MV-4-11 (cell line): Measurements from ENCODE around the gene SLC35F5.
"Not testable (repeated sequence)": the region's sequence is repeated elsewhere in the genome, so short reads cannot be mapped to it uniquely, and the experiment has no call there.

Experiments used
- DNase-seq: peaks from one replicate; lab custom pipeline; 2025; lab: John Stamatoyannopoulos, UW

The SLC35F5 gene

DNA sequence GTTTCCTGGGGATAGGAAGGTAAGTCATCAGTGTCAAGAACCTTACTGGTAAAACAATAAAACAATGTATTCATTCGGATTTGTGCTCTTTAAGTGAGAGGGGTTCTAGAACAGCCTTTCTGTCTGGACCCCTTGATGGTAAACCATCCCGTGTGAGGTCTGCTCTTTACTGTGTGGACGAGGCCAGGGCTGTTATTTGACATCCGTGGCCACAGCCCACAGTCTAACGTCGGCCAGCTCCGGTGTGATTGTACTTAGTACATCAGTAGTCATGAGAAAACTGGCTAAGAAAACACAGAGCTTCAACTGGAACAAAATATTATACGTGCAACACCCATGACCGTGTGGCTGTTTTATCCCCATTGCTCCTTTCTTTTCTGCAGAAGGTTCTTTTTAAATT is 62.0 kb downstream of the SLC35F5 start:
- DNase-seq, result no peak

DNA sequence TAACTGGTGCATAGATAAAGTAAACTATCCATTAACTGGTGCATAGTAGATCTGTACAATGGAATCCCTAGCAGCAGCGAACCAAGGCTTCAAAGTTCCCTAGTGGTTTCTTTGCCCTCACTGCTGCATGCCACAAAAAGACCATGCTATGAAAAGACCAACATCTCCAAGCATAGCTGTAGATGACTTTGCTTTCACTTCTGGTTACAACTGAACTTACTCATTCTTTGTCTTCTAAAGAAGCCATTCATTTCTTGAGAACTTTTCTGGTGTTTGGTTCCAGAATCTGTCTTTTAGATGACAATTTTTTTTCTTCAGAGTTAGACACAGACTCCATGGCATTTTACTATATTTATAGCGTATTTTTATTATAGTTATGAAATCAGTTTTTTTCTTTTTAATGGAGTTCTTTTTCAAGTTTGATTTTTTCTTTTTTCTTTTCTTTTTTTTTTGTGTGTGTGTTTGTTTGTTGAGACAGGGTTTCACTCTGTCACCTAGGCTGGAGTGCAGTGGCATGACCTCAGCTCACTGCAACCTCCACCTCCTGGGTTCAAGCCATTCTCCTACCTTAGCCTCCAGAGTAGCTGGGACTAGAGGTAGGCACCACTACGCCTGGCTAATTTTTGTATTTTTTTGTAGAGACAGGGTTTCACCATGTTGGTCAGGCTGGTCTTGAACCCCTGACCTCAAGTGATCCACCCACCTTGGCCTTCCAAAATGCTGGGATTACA is 63.6 kb downstream of the SLC35F5 start:
- peak; percentile 91 for DNase-seq

DNA sequence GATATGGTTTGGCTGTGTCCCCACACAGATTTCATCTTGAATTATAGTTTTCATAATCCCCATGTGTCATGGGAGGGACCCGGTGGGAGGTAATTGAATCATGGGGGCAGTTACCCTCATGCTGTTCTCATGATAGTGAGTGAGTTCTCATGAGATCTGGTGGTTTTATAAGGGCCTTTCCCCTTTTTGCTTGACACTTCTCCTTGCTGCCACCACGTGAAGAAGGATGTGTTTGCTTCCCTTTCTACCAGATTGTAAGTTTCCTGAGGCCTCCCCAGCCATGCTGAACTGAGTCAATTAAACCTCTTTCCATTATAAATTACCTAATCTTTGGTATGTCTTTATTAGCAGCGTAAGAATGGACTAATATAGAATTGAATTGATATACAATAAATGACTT is 65.6 kb downstream of the SLC35F5 start:
- DNase-seq, result peak; percentile 62

DNA sequence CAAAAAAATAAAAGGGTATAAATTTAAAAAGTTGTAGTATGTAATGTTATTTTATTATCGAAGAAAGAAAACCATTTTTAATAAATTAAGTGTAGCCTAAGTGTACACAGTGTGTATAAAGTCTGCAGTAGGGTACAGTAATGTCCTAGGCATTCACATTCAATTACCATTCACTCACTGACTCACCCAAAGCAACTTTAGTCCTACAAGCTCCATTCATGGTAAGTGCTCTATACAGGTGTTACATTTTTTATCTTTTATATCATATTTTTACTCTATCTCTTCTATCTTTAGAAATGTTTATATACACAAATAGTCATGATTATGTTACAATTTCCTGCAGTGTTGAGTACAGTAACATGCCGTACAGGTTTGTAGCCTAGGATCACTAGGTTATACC is 69.9 kb downstream of the SLC35F5 start:
- no peak for DNase-seq

DNA sequence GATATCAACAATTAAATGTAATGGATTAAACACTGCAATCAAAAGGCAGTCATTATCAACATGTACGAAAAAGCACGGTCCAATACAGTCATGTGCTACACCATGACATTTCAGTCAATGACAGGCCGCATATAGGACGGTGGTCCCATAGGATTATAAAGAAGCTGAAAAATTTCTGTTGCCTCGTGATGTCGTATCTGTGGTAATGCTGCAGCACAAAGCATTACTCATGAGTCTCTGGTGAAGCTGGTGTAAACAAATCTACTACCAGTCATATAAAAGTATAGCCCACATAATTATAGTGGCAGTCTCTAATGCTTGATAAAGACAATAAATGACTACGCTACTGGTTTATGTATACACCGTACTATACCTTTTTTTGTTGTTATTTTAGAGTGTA is 71.0 kb downstream of the SLC35F5 start:
- DNase-seq, result no peak

DNA sequence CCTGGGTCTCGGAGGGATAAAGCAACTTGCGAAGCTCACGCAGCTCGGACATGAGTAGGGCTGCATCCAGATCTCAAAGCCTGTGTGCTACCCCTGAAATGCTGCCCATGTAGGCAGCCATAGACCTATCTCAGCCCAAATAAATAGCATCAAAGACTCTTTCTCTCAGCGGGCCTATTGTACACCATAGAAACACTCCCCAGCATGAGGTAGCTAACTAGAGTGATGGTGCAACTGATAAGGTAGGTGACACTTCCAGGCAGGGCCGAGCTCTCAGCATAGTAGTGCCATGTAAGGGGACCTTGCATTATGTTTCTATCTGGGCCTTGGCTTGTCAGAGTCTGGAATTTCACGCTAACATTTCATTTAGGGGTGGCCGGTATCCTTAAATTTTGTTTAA is 77.0 kb downstream of the SLC35F5 start:
- no peak for DNase-seq

DNA sequence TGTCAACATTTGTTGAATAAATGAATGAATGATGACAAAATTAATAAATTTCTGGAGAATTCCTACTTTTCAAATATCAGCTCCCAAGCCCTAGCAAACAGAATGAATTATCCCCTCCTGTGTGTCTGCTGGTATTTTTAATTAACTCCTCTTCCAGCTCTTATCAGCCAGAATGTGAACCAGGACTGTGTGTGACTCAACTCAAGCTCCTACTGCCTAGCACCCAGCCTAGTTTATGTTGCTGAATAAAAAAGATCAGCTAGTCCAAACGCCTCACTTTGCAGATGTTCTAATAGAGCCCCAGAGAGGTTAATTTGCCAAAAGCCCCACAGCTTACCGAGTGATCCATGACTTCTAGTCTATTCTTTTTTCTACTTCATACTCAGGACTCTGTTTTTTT is 79.1 kb downstream of the SLC35F5 start:
- DNase-seq, result no peak

DNA sequence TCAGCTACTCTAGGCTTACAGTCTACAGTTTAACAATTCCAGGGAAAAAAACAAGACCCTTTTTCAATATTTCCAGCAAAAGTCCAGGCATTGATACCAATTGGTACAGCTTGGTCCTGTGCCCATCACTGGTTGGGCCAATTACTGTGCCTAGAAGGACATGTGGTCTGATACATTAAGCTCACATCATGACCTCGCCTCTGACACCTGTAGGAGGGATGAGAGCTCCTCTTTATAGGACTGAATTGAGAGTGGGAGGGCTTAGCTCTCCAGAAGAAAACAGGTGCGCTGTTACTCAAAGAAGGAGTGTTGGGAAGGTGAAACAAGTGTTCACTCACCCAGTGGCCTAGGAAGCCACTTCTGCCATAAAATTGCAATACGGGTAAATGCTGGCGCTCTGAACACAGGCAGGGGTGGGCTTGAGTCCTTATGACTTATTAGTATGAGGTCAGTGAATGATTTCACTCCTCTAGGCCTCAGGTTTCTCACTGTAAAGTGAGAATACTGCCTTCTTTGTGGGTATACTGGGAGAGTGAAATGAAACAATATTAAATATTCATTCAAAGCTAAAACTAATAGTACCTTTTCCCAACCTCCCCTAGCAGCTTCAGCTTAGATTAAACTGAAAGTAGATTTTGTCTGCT is 79.7 kb downstream of the SLC35F5 start:
- DNase-seq, result no peak

DNA sequence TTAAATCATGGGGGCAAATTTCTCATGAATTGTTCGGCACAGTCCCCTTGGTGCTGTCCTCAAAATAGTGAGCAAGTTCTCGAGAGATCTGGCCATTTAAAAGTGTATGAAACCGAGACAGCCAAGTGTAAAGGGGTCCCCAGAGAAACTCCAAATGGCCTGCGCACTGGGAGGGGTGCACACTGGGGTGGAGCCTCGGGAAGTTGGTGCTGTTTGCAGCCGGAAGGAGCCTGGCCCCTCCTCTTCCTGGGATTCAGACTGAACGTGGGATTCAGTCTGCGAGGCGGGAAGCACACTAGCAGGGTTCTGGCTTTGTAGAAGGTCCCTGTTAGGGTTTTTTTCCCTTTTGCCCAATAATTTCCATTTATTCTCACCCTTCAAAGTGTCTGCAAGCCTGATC is 80.6 kb downstream of the SLC35F5 start:
- DNase-seq, result no peak

DNA sequence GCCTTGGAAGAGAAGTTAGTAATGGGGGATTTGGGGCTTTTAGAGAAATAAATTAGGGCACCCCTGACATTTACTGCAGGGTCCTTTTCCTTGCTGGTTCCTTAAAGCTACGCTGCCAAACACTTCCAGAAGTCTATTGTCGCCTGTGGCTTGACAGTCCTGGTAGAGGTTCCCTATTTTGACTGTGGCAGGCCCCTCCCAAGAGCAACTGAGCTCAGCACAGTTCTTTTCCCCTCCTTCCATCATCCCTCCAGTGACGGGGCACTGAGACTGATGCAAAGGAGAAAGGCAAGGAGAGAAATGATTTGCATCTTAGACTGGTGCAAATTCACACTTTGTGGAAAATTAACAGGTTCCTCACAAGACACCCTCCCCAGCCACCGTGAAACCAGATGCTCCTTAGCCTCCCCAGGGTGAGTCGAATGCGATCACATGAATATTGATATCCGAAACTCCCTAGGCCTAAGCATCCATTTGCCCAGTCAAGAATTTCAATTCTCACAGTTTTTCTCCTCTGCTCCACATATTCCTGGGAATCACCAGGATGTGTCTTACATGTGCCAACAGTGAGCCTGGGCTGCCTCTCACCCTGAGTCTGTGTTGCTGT is 84.0 kb downstream of the SLC35F5 start:
- DNase-seq, result peak; percentile 57

DNA sequence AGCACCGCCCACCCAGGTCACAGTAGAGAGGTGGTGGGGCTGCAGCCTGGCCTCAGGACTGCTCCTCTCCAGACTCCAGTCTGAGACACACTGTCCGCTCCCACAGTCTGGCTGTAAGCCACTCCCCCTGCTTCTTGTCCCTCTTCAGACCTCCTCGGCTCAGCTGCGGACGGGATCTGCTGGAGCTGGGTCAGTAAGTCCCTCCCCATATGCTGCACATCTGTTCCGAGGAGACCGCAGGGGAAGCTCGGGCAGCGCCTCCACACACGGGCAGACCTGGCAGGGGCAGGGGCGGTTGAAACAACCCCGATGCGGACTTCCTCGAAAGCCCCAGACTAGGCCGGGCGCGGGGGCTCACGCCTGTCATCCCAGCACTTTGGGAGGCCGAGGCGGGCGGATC is 87.4 kb downstream of the SLC35F5 start:
- not testable (repeated sequence) for DNase-seq

DNA sequence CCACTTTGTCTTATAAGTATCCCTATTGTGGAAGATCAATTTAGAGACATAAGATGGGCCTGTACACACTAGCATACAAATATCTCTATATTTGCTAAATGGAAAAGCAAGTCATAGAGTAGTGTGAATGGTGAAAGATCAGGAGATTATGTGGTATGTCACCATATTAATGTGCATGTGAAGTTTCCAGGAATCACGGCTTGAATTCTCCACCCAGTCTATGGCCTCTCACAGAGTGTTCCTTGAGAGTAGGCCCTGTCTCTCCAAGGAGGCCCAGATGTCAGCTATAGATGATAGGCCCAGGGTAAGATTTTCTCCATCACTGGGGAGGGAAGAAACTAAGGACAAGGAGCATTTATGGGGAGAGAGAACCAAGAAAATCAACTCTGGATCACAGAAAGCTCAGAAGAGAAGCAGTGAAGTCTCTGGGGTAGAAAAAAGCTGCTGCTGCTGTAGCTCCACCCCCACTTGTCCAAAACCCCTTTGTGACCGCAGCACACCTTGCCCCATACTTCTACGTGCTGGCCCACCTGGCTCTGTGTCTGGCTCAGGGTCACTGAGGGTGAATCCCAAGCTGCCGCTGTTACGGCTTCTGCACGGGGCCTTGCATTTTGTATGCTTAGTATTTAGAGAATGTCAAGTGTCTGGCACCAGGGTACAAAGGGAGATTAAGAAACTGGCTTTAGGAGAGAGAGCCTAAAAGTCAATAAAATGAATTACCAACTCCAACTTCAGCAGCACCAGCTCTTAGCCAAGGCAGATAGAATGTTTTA is 91.5 kb downstream of the SLC35F5 start:
- DNase-seq, result not testable (repeated sequence)

DNA sequence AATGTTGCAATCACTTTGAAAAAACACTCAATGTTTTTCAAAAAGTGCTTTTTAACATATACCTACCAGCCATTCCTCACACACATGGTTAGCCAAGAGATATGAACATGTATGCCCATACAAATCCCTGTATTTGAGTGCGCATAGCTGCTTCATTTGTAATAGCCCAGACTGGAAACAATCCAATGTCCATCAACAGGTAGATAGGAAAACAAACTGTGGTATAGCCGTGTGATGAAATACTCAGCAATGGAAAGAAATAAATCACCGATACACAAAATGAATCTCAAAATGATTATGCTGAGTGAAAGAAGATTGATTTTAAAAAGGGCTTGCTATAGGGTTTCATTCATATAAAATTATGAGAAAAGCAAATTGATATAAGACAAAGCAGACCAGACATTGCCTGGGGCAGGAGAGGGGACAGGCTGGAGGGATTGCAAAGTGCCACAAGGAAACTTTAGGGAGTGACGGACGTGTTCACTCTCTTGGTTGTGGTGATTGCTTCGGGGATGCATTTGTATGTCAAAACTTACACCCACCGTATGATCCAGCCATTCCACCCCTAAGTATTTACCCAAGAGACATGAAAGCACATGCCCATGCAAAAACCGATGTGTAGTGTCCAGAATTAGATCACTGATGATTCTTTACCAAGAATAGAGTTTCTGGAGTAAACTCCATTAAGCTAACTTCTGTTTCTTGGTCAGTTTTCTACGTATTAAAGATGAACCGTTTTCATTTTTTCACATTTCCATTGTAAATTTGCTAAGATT is 93.0 kb downstream of the SLC35F5 start:
- DNase-seq, result not testable (repeated sequence)
